ENCODE data around the gene WDR37. TPM values are rescaled to one million over a fixed set of nuclear protein-coding genes. Genes with fewer than 3 reads are reported as not detected.

WDR37 gene
- total RNA-seq, 2 donors from 2014 or later: 23.6 to 29.7 TPM

DNA sequence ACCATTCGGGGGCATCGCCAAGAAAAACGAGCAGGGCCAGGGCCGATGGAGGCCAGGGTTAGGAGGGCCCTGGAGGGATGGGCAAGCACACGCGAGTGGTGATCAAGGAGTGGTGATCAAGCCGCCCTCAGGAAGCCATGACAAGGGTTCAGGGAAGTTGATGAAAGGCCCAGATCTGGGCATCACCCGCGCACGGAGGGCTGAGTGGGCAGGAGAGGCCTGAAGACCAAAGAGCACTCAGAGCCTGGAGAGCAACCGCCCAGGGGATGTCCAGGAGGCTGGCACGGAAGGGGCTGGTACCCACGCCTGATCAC, 114.6 kb downstream of the WDR37 start:
- Mint-ChIP-seq H3K4me1 (peaks cover 4% of the 10 kb centered on the region), H3K4me3 (no peak overlapping the region), H3K27ac (no peak overlapping the region), H3K36me3 (ENCODE audit: low read depth) (peaks cover 4% of the 10 kb centered on the region), H3K27me3 (peaks cover 51% of the 10 kb centered on the region)
- DNase-seq: no peak
- H3K9me3 ChIP-seq (ENCODE audit: control insufficient read depth, low read length, poor library complexity, severe bottlenecking): no peaks in the 10 kb centered on the region
- no peak for ATAC-seq

DNA sequence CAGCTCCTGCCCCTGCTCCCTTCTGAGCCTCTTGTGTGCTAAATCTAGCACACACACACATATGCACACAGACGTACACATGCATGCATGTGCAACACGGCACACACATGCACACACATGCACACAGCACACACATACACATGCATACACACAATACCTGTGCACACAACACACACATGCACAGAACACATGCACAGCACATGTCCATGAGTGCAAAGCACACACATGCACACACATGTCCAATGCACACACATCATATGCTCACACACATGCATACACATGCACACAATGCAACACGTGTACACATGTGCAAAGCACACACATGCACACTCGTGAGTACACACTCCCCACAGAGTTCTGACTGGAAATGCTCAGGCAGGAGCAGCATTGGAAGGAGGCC, 115.0 kb downstream of the WDR37 start:
- peaks cover 49% of the 10 kb centered on the region for H3K27me3 Mint-ChIP-seq
- H3K27ac Mint-ChIP-seq: no peak overlapping the region
- H3K4me3 Mint-ChIP-seq: no peak overlapping the region
- peaks cover 4% of the 10 kb centered on the region for H3K36me3 Mint-ChIP-seq (ENCODE audit: low read depth)
- ATAC-seq (no peak), DNase-seq (no peak)
- peaks cover 4% of the 10 kb centered on the region for H3K4me1 Mint-ChIP-seq
- no peaks in the 10 kb centered on the region for H3K9me3 ChIP-seq (ENCODE audit: control insufficient read depth, low read length, poor library complexity, severe bottlenecking)

DNA sequence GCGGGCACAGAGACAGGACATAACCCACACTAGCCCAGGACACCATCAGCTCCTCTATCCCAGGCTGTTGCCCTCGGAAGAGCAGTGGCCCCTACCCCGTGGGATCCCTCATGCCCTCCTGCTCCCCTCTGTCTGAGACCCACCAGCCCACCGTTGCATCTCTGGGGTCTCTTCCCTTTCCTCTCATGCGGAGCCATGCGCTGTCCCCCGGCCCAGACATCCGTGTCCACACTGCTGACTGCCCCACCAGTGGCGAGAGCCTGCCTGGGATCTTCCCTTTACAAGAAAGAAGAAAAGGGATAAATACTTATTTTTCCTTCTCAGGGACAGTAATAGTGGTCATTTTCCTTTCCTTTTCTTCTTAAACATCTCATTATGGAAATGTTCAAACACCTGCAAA, 115.4 kb downstream of the WDR37 start:
- Mint-ChIP-seq H3K4me3 (no peak overlapping the region), H3K27me3 (peaks cover 49% of the 10 kb centered on the region), H3K4me1 (peaks cover 4% of the 10 kb centered on the region), H3K36me3 (ENCODE audit: low read depth) (peaks cover 4% of the 10 kb centered on the region), H3K27ac (no peak overlapping the region)
- DNase-seq (no peak), ATAC-seq (no peak)
- no peaks in the 10 kb centered on the region for H3K9me3 ChIP-seq (ENCODE audit: control insufficient read depth, low read length, poor library complexity, severe bottlenecking)

DNA sequence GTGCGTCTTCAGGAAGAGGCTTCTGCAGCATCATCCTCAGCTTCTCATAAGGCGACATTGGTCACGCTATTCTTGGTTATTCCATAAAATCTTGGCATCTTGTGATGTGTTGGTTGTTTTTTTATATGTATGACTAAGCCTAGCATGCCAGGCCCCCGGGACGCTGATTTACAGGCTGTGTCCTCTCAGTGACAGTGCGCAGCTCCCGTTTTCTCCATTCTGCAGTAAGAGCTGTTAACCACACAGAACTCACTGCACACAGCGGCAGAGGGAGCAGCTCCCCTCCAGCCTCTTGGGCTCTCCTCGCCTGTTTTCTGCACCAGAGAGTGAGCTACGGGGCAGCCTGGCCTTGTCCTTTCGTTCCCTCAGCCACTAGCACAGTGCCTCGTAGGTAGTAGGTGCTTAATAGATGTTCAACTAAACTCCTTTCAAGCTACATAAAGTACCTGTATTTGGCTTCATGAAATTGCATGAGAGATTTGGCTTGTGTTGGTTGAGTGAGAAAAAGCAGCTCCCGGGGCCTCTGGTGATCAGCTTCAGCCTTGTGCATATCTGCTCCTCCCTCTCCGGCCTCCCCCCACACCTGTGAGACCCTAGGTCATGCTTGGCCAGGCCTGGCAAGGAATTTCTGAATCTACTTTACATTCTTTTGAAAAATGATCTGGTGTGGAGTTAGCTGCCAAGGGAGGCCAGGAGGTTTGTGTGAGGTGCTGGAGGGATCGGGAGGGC, 116.2 kb downstream of the WDR37 start:
- no peak for ATAC-seq
- H3K9me3 ChIP-seq (ENCODE audit: control insufficient read depth, low read length, poor library complexity, severe bottlenecking): no peaks in the 10 kb centered on the region
- Mint-ChIP-seq H3K27me3 (peaks cover 48% of the 10 kb centered on the region), H3K4me3 (no peak overlapping the region), H3K27ac (no peak overlapping the region), H3K36me3 (ENCODE audit: low read depth) (peaks cover 4% of the 10 kb centered on the region), H3K4me1 (peaks cover 4% of the 10 kb centered on the region)
- no peak for DNase-seq

DNA sequence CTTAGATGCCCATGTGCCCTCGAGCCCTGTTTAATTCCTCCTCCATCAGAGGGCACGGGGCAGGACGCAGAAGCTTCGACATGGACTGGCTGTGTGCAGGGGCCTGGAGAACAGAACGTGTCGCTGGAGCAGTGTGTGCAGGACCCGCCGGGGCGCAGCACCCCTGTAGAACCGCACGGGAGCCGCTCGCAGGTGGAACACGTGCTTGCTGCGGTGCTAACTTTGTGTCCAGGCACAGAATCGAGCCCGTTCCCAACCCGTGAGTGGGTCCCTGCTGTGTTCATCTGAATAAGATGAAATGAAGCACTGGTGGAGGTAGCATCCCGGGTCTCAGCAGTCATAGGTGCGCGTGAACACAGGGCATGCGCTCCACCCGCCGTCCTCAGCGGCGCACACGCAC, 116.9 kb downstream of the WDR37 start:
- peaks cover 4% of the 10 kb centered on the region for H3K4me1 Mint-ChIP-seq
- peaks cover 2% of the 10 kb centered on the region for H3K36me3 Mint-ChIP-seq (ENCODE audit: low read depth)
- ATAC-seq (no peak), DNase-seq (no peak)
- peaks cover 47% of the 10 kb centered on the region for H3K27me3 Mint-ChIP-seq
- no peak overlapping the region for H3K4me3 Mint-ChIP-seq
- no peak overlapping the region for H3K27ac Mint-ChIP-seq
- no peaks in the 10 kb centered on the region for H3K9me3 ChIP-seq (ENCODE audit: control insufficient read depth, low read length, poor library complexity, severe bottlenecking)

DNA sequence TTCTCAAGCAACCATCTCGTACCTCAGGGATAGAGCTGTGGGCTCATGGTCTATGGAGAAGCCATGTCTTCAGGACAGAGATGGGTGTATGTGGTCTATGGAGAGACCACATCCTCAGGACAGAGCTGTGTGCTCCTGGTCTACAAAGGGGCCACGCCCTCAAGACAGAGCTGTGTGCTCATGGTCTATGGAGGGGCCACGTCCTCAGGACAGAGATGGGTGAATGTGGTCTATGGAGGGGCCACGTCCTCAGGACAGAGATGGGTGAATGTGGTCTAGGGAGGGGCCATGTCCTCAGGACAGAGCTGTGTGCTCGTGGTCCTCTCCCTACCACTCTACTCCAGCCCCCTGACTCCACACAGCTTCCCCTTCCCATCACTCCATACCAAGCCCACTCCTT, 117.8 kb downstream of the WDR37 start:
- ATAC-seq: no peak
- H3K36me3 Mint-ChIP-seq (ENCODE audit: low read depth): peaks cover 2% of the 10 kb centered on the region
- H3K9me3 ChIP-seq (ENCODE audit: control insufficient read depth, low read length, poor library complexity, severe bottlenecking): no peaks in the 10 kb centered on the region
- no peak for DNase-seq
- peak overlapping the region; percentile 24 for H3K27ac Mint-ChIP-seq
- no peak overlapping the region for H3K4me3 Mint-ChIP-seq
- H3K27me3 Mint-ChIP-seq: peaks cover 38% of the 10 kb centered on the region
- peaks cover 4% of the 10 kb centered on the region for H3K4me1 Mint-ChIP-seq

DNA sequence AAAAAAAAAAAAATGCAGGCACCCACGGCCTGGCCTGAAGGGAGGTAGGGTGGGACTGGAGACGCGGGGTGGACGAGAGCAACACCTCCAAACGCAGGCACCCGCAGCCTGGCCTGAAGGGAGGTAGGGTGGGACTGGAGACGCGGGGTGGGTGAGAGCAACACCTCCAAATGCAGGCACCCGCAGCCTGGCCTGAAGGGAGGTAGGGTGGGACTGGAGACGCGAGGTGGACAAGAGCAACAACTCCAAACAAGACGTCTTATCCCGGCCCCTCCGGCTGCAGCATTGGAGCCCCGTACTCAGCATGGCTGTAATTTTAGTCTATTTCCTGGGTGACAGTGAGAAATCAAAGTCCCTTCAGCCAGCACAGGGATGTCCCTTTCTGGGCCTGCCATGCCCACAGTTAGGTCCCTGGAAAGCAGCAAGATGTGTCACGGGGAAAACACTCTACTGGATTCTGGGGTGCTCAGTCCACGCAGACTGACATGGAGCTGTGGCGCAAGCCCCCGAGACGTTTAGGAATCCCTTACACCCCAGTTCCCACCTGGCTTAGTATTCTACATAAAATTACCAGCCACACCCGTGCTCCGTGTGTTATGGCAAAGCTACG, 119.9 kb downstream of the WDR37 start:
- Mint-ChIP-seq H3K4me1 (peaks cover 4% of the 10 kb centered on the region), H3K27ac (no peak overlapping the region), H3K4me3 (no peak overlapping the region), H3K36me3 (ENCODE audit: low read depth) (peaks cover 2% of the 10 kb centered on the region), H3K27me3 (peaks cover 36% of the 10 kb centered on the region)
- H3K9me3 ChIP-seq (ENCODE audit: control insufficient read depth, low read length, poor library complexity, severe bottlenecking): no peaks in the 10 kb centered on the region
- ATAC-seq: no peak
- DNase-seq: no peak

DNA sequence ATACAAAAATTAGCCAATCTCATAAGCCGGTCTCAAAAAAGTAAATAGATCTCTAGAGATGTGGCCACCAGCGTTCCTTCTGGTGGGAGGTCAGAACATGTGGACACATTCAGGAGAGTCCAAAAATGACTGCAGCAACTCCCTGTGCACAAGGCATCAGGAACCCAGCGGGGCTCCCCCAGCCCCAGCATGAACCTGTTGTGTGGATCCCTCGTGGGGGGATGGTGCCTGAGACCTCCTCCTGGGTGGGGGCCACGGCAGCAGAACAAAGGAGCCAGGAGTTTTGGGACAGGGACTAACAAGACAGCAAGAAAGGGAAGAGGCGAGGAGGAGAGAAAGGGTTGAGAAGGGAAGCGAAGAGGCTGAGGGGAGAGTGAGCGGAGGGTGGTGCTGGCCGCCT, 121.8 kb downstream of the WDR37 start:
- no peaks in the 10 kb centered on the region for H3K9me3 ChIP-seq (ENCODE audit: control insufficient read depth, low read length, poor library complexity, severe bottlenecking)
- DNase-seq (no peak), ATAC-seq (no peak)
- Mint-ChIP-seq H3K4me1 (peaks cover 4% of the 10 kb centered on the region), H3K4me3 (no peak overlapping the region), H3K36me3 (ENCODE audit: low read depth) (peaks cover 2% of the 10 kb centered on the region), H3K27ac (no peak overlapping the region), H3K27me3 (peaks cover 36% of the 10 kb centered on the region)

DNA sequence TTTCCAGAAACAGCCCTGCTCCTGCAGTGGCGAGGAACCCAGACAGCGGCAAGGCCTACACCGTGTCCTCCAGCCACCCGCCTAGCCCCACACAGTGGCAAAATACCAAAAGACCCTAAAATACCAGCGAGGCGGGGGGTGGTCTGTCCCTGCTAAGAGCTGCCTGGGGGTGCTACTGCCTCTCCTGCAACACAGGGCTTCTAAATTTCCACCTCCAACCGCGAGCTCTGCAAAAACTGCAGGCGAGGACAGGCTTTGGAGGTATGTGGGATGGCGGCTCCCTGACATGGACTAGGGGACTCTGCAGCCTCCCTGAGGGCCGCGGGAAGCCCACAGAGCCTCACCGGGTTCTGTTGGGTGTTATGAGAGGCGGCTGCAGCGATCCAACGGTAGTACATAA, 122.3 kb downstream of the WDR37 start:
- H3K4me3 Mint-ChIP-seq: no peak overlapping the region
- DNase-seq (no peak), ATAC-seq (no peak)
- H3K27ac Mint-ChIP-seq: no peak overlapping the region
- H3K9me3 ChIP-seq (ENCODE audit: control insufficient read depth, low read length, poor library complexity, severe bottlenecking): no peaks in the 10 kb centered on the region
- H3K36me3 Mint-ChIP-seq (ENCODE audit: low read depth): peaks cover 2% of the 10 kb centered on the region
- H3K27me3 Mint-ChIP-seq: peaks cover 41% of the 10 kb centered on the region
- H3K4me1 Mint-ChIP-seq: peaks cover 4% of the 10 kb centered on the region

DNA sequence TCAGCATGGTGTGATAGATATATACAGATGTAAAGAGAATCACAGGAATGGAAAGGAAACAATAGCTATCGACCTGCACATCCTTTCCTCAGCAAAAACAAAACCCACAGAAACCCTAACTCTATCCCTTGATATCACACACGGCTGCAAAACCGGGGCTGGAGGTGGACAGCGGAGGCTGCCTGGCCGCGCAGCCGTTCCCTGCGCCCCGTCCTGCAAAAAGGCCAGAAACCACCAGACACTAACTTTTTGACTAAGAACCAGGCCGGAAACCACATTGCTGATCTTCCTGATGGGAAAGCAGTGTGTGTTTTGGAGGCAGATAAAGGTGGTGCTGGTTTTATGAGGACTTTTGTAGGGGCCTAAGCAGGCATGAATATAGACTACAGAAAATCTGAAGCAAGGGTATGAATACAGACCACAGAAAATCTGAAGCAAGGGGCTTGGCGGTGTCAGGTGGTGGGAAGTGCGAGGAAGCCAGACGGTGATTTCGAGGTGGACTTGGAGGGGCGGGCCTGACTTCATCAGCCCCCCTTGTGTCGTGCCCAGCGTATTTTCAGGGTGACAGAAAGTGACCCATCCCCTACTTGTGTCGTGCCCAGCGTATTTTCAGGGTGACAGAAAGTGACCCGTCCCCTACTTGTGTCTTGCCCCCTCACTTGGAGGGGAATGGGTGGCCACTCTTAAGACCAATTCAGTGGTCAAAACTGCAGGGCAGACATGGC, 123.3 kb downstream of the WDR37 start:
- ATAC-seq: no peak
- no peak for DNase-seq
- no peaks in the 10 kb centered on the region for H3K4me1 Mint-ChIP-seq
- no peaks in the 10 kb centered on the region for H3K36me3 Mint-ChIP-seq (ENCODE audit: low read depth)
- peaks cover 43% of the 10 kb centered on the region for H3K27me3 Mint-ChIP-seq
- H3K4me3 Mint-ChIP-seq: no peak overlapping the region
- no peaks in the 10 kb centered on the region for H3K9me3 ChIP-seq (ENCODE audit: control insufficient read depth, low read length, poor library complexity, severe bottlenecking)
- no peak overlapping the region for H3K27ac Mint-ChIP-seq

DNA sequence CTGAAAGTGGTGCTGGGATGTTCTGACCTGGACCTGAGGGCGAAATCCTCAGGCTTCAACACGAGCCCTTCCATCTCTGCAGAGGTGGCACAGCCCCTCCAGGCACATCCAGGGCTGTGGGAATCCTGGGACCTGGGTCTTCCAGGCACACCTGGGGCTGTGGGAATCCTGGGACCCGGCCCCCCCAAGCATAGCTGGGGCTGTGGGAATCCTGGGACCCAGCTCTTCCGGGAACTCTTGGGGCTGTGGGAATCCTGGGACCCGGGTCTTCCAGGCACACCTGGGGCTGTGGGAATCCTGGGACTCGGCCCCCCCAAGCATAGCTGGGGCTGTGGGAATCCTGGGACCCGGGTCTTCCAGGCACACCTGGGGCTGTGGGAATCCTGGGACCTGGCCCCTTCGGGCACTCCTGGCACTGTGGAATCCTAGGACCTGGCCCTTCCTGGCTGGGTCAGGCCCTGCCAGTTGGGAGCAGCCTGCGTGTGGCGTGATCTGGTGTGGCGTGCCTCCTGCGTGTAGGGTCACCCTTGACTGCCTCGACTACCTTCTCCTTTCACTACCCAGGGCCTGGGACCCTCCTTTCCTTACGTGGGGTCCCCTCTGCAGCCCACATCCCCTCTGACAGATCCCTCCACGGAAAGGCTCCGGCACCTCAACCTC, 124.0 kb downstream of the WDR37 start:
- Mint-ChIP-seq H3K27me3 (peaks cover 43% of the 10 kb centered on the region), H3K27ac (no peak overlapping the region), H3K4me3 (no peak overlapping the region), H3K4me1 (no peaks in the 10 kb centered on the region), H3K36me3 (ENCODE audit: low read depth) (no peaks in the 10 kb centered on the region)
- H3K9me3 ChIP-seq (ENCODE audit: control insufficient read depth, low read length, poor library complexity, severe bottlenecking): no peaks in the 10 kb centered on the region
- DNase-seq: no peak
- no peak for ATAC-seq

DNA sequence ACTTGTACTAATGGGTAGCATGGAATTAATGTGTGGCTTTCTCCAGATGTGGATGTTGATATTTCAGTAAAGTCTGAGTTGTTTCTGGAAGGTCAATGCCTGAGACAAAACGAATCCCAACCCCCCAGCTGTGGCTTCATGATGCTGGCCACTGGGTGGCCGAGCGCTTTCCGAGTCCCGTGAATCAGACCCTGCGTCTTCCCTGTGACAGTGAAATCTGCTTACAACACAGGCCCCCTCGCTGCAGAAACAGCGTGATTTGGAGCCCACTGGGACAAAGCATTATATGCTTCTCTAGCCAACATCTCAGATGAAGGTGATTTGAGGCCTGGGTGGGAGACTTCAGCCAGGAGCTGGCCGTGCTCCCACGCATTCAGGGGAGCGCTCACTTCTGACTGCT, 124.7 kb downstream of the WDR37 start:
- no peaks in the 10 kb centered on the region for H3K36me3 Mint-ChIP-seq (ENCODE audit: low read depth)
- H3K27me3 Mint-ChIP-seq: peaks cover 43% of the 10 kb centered on the region
- H3K4me3 Mint-ChIP-seq: no peak overlapping the region

More for the DNA sequence above, 124.7 kb downstream of the WDR37 start:
- no peaks in the 10 kb centered on the region for H3K4me1 Mint-ChIP-seq
- ATAC-seq (no peak), DNase-seq (no peak)
- H3K27ac Mint-ChIP-seq: no peak overlapping the region
- no peaks in the 10 kb centered on the region for H3K9me3 ChIP-seq (ENCODE audit: control insufficient read depth, low read length, poor library complexity, severe bottlenecking)

All from T-helper 17 cell (primary cell).